Activated CD8-positive, alpha-beta memory T cell treated with anti-CD3 and anti-CD28 coated beads, Interleukin-2, amount 50 U/mL, for 48 hours (primary cell): ENCODE data around the gene PIP5KL1.

ENCODE experiments used
- DNase-seq: peaks from one replicate; pipeline ENCODE4 v3.0.0-alpha.2; 2020

Gene PIP5KL1

DNA sequence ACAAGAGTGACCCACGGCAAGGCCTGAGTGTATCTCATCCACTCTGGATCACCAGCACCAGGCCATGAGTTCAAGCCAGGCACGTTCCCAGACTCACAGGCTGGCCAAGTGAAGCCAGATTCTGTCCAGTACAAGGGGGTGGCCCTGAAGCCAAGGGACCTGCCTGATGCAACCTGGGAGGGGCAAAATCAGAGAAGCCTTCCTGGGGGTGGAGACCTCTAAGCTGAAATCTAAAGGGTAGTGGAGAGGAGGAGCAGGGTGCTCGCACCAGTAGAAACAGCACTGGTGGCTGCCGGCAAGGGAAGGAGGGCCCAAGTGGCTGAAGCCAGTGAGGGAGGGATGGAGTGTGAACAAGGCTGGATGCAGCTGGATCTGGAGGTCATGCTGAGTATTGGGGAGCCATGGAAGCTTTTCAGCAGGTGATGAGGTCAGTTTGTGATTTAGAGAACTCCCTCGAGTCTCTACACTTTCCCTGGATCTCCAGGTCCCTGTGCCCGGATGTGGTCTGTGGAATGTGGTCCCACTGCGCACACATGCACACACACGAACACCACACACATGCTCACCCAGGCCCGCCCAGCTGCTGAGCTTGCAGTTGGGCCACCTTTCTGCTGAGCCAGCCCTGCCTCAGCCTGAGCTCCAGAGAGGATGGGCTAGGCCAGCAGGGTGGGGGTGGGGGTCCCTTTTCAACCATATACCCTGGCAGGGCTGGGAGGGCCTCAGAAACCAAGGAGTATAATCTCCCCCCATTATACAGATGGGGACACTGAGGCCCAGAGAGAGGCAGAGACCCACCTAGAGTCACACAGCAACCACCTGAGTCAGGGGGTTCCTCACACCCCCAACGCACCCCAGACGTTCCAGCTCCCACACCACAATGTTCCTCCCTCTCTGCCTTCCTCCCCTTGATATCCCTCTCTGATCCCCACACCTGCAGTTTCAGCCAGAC, 1.6 kb downstream of the PIP5KL1 start:
- DNase-seq: no peak

DNA sequence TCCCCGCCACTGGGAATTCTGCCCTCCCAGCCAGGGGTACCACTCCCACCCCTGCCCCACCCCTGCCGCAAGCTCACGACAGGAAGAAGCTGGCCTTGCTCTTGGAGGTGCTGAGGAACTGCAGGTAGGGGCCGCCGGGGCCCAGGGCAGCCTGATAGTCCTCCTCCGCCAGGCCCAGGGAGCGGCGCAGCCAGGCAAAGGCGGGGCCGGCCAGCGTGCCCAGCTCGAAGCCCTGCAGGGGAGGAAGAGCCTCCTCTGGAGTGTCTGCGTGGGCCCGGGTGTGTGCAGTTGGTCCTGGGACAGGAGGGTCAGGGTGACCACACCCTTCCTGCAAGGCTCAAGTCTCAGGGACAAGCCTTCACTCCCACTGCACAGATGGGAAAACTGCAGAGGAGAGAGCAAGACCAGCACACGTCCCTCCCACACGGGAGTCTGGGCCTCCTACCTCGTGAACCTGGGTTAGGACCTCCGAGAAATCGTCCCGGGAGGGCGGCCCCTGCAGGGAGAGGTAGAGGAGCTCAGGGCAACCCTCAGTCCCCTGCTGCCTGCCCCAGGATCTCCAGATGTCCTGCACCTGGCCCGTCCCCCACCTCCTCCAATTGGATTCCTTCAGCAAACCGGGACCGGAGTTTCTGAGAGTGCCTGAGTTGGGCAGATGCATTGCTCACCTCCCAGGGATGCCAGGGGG, 2.4 kb downstream of the PIP5KL1 start:
- no peak for DNase-seq

GRCh38 chr9:127927201-127927987, 3.2 kb downstream of the PIP5KL1 start:
- peak; percentile 78 for DNase-seq

DNA sequence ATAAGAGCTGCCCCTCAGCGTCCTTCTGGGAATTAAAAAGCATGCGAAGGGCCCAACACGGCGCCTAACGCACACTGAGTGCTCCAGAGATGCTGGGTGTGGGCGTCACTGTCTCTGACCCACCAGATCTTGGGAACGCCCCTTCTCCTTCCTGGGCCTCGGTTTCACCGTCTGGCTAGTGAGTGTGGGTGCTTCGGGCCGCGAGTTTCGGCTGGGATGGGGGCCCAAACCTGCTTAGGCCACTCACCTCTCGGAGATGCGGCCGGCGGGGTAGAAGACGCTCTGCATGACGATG, 3.7 kb downstream of the PIP5KL1 start:
- no peak for DNase-seq

DNA sequence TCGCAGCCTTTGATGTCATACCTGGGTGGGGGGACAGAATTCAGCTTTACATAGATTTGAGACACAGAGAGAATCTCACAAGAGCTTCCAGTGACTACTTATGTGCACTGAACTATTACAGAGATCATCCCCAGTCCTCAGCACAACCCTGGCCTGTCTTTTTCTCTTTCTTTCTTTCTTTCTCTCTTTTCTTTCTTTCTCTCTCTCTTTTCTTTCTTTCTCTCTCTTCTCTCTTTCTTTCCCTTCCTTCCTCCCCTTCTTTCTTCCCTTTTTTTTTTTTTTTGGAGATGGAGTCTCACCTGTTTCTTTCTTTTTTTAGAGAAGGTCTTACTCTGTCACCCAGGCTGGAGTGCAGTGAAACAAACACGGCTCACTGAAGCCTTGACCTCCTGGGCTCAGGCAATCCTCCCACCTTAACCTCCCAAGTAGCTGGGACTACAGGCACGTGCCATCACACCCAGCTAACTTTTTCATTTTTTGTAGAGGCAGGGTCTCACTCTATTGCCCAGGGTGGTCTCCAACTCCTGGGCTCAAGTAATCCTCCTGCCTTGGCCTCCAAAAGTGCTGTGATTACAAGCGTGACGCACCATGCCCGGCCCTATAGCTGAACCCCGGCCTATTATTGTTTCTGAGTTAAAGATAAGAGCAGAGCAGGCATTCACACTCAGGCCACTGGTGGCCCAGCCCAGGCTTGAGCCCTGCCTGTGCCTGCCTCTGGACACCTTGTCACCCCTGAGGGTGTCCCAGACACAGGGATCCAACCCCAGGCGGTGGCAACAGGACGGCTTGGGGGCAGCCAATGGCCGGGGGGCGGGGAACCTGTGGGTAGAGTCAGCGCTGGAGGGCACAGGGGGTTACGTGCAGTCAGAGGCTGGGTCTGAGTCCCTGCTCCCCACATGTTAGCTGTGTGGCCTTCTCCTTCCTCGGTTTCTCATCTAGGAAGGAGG, 4.3 kb downstream of the PIP5KL1 start:
- no peak for DNase-seq

DNA sequence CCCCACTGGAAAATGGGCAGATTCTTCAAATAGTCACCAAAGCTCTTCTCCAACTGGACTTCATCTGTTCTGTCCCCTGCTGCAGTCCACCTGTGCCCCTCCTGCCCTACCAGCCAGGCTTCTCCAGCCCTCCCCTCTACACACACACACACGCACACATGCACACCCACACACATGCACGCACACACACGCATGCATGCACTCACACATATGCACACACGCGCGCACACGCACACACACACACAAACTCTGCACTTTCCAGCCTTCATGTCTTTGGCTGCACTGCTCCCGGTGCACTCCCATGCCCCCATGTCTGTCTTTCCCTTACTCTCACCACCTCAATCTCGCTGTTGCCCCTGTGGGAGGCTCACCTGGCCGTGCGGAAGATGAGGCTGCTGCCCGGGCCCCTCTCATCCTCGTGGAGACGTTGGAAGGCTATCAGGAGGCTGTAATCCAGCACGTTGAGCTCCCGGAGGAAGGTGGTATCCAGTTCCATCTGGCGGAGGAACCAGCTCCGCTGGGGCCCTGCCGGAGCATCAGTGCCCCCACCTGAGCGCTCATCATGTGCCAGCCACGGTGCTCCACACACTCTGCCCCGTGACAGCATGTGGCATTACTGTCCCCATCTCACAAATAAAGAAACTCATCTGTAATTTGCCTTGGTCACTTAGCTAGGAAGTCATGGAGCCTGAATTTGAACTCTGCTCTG, 5.7 kb downstream of the PIP5KL1 start:
- no peak for DNase-seq

GRCh38 chr9:127923771-127924170, 6.8 kb downstream of the PIP5KL1 start:
- DNase-seq: no peak

DNA sequence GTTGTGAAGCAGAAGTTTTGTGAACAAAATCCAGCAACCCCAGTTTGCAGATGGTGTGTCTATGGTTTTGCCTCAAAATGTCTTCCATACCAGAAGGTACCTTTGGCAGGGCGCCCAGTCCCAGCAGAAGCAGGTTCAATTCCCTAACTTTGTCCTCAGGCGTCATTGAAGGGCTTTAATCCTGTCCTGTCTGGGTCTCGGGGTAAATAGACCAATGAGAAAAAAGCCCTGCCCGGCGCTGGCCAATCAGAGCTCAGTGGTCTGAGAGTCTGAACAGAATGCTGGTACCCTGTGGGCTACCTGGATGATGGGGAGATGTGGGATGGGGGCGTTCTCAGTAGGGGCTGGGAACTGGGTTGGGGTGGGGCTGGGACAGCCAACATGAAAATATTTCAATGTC, 7.5 kb downstream of the PIP5KL1 start:
- no peak for DNase-seq

GRCh38 chr9:127921557-127922120, 8.9 kb downstream of the PIP5KL1 start:
- DNase-seq: peak; percentile 96

DNA sequence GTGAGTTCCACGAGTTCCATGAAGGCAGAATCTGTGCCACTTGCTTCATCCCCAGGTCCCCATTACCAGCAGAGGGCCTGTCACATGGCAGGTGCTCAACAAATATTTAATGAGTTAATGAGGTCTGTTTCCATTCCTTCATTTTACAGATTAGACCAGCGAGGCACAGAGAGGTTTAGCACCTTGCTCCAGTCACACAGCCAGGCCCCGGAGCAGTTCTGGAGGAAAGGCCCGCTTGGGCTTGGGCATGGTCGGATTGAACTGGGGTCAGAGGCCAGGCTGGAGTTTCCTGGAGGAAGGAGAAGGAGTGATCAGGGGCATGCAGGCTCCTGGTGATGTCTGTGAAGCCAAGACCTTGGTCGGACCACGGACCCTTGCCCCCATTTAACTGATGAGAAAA, 9.8 kb downstream of the PIP5KL1 start:
- DNase-seq: no peak

GRCh38 chr9:127919253-127919815, 11.2 kb downstream of the PIP5KL1 start:
- no peak for DNase-seq

GRCh38 chr9:127918183-127919107, 12.1 kb downstream of the PIP5KL1 start:
- no peak for DNase-seq

- DNase-seq: no peak
Observed at GRCh38 chr9:127917603-127918002, 13.0 kb downstream of the PIP5KL1 start.

DNA sequence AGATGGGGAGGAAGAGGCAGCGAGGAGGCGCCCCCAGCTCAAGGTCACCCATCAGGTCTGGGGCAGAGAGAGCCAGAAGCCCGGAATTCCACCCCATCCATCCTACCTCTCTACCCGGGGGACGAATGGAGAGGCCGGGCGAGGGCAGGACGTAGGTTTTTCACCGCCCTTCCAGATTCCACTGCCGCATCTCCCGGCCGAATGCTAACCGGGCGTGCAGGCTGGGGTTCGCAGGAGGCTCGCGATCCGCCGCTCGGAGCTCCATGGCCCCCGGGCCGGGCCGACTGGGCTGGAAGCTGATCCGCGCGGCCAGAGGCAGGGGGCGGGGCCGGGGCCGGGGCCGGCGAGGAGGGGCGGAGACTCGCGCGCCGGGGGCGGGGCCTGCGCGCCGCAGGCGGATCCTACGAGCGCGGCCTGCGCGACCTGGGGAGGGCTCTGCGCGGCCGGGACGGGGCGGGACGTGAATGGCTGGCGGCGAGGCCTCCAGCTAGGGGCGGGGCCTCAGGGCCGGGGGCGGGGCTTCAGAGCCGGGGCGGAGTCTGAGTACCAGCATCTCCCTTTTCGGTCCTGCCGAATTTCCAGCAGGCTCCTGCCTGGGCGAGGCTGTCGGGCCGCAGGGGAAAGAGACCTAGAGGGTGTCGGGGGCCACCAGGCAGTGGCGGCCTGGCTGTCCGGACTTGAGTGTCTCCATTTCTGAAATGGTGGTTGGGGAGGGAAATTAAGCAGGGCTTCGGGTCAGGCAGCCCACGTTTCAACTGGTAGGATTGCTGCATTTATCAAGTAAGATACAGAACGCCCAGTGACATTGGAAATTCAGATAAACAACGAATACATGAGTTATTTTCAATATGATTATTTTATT, 13.6 kb downstream of the PIP5KL1 start, which contains the start of gene ST6GALNAC4:
ST6GALNAC4 (minus strand) TSS at position 322 of the 862 bp plus-strand sequence. CDS start 622 bp downstream, outside the sequence.
- peak; percentile 99 for DNase-seq

DNA sequence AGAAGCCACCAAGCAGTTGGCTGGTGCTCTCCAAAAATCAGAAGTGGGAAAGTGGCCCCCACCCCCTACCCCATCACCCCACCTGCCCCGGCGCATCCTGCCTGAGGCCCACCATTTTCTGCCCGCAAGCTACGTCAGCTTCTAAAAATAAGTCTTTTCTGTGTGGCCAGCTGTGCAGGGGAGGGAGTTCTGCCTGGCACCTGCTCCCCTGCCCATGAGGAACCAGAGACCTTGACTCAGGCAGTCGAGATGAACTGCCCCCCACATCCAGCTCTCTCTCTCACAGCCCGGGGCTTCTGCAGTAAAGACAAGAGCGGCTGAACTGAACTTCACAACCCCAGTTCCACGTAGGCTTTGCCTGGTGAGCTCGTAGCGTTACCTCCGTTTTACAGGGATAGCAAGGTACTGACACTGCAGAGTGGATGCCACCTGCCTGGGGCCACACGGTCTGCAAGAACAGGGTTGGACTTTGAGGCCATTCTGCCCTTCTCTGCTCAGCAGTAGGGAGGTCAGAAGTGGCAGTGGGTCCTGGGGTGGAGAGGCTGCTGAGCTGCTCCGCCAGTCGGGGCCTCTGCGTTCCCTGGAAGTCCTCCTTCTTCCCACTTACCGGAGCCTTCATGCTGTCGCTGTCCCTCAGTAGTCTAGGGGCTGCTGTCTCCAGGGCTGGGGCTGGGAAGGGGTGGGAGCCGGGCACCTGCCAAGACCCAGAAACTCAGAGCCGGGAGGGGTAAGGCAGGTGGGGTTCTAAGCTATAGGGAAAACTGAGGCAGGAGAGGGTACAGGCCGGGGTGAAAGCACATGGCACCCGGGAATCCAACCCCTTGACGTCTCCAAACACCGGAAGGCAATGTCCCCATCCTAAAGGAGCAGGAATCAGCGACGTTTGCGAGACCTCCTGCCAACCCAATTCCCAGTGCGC, 14.5 kb downstream of the PIP5KL1 start:
- DNase-seq: no peak

- no peak for DNase-seq
Observed at GRCh38 chr9:127915325-127915752, 15.2 kb downstream of the PIP5KL1 start.

GRCh38 chr9:127913682-127914081, 16.9 kb downstream of the PIP5KL1 start:
- DNase-seq: no peak
